ENCODE data around the gene WHRN.

WHRN gene

GRCh38 chr9:114491430-114492003 is 13.8 kb downstream of the WHRN start:
- no peak for DNase-seq

- DNase-seq, result no peak
These were observed 15.3 kb downstream of the WHRN start for GRCh38 chr9:114489928-114490327.

- no peak for DNase-seq
These were observed 16.7 kb downstream of the WHRN start for GRCh38 chr9:114488398-114489129.

- peak; percentile 84 for DNase-seq
These were observed 17.5 kb downstream of the WHRN start for GRCh38 chr9:114487607-114488300.

- DNase-seq, result no peak
These were observed 18.9 kb downstream of the WHRN start for GRCh38 chr9:114486205-114486963.

GRCh38 chr9:114484854-114485443 is 20.3 kb downstream of the WHRN start:
- DNase-seq, result no peak

- no peak for DNase-seq
These were observed 20.9 kb downstream of the WHRN start for GRCh38 chr9:114484215-114484853.

- no peak for DNase-seq
These were observed 21.8 kb downstream of the WHRN start for GRCh38 chr9:114483499-114483898.

GRCh38 chr9:114482593-114482992 is 22.7 kb downstream of the WHRN start:
- no peak for DNase-seq

- DNase-seq, result no peak
These were observed 23.5 kb downstream of the WHRN start for GRCh38 chr9:114481789-114482188.

- DNase-seq, result no peak
These were observed 24.4 kb downstream of the WHRN start for GRCh38 chr9:114480746-114481435.

GRCh38 chr9:114478871-114479270 is 26.4 kb downstream of the WHRN start:
- no peak for DNase-seq

GRCh38 chr9:114478459-114478858 is 26.8 kb downstream of the WHRN start:
- DNase-seq, result no peak

- no peak for DNase-seq
These were observed 27.6 kb downstream of the WHRN start for GRCh38 chr9:114477642-114478041.

GRCh38 chr9:114476891-114477469 is 28.3 kb downstream of the WHRN start:
- no peak for DNase-seq

GRCh38 chr9:114475412-114476135 is 29.7 kb downstream of the WHRN start:
- no peak for DNase-seq

GRCh38 chr9:114474425-114474824 is 30.8 kb downstream of the WHRN start:
- no peak for DNase-seq

GRCh38 chr9:114473447-114473801 is 31.8 kb downstream of the WHRN start:
- DNase-seq, result no peak

GRCh38 chr9:114472765-114473446 is 32.4 kb downstream of the WHRN start:
- DNase-seq, result no peak

- no peak for DNase-seq
These were observed 34.1 kb downstream of the WHRN start for GRCh38 chr9:114471157-114471556.
